Activated B cell treated with CpG ODN at 0.5 μM for 24 hours (primary cell): ENCODE data around the gene RRAS. TPM values are rescaled to one million over a fixed set of nuclear protein-coding genes. Genes with fewer than 3 reads are reported as not detected.

Experiments used
- ATAC-seq: fragments of 200-7000 bp; cut with Tn5 transposase; one replicate; pipeline ENCODE4 v1.10.0; 2021; ENCODE audit warnings: low read depth, mild to moderate bottlenecking, moderate library complexity
- CTCF ChIA-PET: fragments of 350-600 bp; sonication (Branson Sonifier 250); formaldehyde crosslinking; loops from one replicate; lab custom pipeline; 2021; ENCODE audit warnings: antibody characterized with exemption; lab: Charles Lee
- POLR2A ChIA-PET: fragments of 350-600 bp; sonication (Branson Sonifier 250); formaldehyde crosslinking; loops from one replicate; lab custom pipeline; 2021; ENCODE audit warnings: antibody characterized with exemption; lab: Charles Lee
- DNase-seq: peaks from one replicate; pipeline ENCODE4 v3.0.0; 2022
- H3K27ac Mint-ChIP-seq: one replicate; pipeline ENCODE4 v1.8.0; 2020; ENCODE audit warnings: mixed read lengths
- H3K27me3 Mint-ChIP-seq: one replicate; pipeline ENCODE4 v1.8.0; 2021; ENCODE audit warnings: mixed read lengths
- H3K36me3 Mint-ChIP-seq: one replicate; pipeline ENCODE4 v1.8.0; 2021; ENCODE audit warnings: low read depth, mixed read lengths
- H3K4me1 Mint-ChIP-seq: one replicate; pipeline ENCODE4 v1.8.0; 2021; ENCODE audit warnings: mixed read lengths
- H3K4me3 Mint-ChIP-seq: one replicate; pipeline ENCODE4 v1.8.0; 2020; ENCODE audit warnings: mild to moderate bottlenecking, mixed read lengths
- H3K9me3 Mint-ChIP-seq: one replicate; pipeline ENCODE4 v1.8.0; 2020; ENCODE audit warnings: mixed read lengths
- intact Hi-C: fragments of 100-400 bp; cut with micrococcal nuclease; formaldehyde crosslinking; loops from one replicate; pipeline ENCODE4 v1.15.1; 2024
- total RNA-seq: library from RNA; stranded (reverse); gene quantifications from 2 replicates; pipeline ENCODE4 v1.2.3, GENCODE V29; 2022
- TF ChIP-seq, protein P1 (sequence below): fragments of 200-600 bp; IDR thresholded peaks from one replicate; pipeline ENCODE4 v1.8.0; 2022; ENCODE audit warnings: antibody characterized with exemption, mild to moderate bottlenecking

Gene RRAS
- total RNA-seq, 1 donor from 2014 or later, result 5.1 TPM

DNA sequence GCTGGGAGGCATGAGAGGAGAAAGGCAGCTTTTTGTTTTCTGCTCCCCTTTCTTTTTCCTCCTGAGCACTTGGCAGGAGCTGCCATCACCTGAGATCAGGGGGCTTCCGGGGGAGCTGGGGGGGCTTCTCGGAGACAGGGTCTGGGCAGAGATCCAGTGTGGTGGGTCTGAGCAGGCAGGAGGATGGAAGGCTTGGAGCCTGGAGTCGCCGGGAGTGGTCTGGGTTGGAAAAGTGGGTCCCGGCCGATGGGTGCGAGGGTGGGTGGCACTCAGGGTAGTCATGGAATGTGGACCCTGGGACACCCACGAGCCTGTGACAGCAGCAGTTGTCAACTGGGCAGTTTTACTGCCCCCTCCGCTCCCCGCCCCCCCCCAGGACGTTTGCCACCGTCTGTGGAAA lies 47.2 kb upstream of the RRAS start:
- no peak for ATAC-seq
- peaks cover 25% of the 10 kb centered on the region for H3K4me1 Mint-ChIP-seq
- no peak overlapping the region for H3K27ac Mint-ChIP-seq
- POLR2A ChIA-PET, result interaction anchor here (0.7 kb wide), 1 partner anchor 12 kb away, joined by 3 read pairs; no protein-coding TSS in a partner anchor
- peaks cover 58% of the 10 kb centered on the region for H3K36me3 Mint-ChIP-seq
- TF ChIP-seq, protein P1, sequence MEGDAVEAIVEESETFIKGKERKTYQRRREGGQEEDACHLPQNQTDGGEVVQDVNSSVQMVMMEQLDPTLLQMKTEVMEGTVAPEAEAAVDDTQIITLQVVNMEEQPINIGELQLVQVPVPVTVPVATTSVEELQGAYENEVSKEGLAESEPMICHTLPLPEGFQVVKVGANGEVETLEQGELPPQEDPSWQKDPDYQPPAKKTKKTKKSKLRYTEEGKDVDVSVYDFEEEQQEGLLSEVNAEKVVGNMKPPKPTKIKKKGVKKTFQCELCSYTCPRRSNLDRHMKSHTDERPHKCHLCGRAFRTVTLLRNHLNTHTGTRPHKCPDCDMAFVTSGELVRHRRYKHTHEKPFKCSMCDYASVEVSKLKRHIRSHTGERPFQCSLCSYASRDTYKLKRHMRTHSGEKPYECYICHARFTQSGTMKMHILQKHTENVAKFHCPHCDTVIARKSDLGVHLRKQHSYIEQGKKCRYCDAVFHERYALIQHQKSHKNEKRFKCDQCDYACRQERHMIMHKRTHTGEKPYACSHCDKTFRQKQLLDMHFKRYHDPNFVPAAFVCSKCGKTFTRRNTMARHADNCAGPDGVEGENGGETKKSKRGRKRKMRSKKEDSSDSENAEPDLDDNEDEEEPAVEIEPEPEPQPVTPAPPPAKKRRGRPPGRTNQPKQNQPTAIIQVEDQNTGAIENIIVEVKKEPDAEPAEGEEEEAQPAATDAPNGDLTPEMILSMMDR, result no peak
- intact Hi-C loops, result no loop called here
- CTCF ChIA-PET, result no interaction called here
- DNase-seq, result no peak
- no peak overlapping the region for H3K4me3 Mint-ChIP-seq
- H3K27me3 Mint-ChIP-seq, result peaks cover 11% of the 10 kb centered on the region
- H3K9me3 Mint-ChIP-seq, result no peaks in the 10 kb centered on the region

DNA sequence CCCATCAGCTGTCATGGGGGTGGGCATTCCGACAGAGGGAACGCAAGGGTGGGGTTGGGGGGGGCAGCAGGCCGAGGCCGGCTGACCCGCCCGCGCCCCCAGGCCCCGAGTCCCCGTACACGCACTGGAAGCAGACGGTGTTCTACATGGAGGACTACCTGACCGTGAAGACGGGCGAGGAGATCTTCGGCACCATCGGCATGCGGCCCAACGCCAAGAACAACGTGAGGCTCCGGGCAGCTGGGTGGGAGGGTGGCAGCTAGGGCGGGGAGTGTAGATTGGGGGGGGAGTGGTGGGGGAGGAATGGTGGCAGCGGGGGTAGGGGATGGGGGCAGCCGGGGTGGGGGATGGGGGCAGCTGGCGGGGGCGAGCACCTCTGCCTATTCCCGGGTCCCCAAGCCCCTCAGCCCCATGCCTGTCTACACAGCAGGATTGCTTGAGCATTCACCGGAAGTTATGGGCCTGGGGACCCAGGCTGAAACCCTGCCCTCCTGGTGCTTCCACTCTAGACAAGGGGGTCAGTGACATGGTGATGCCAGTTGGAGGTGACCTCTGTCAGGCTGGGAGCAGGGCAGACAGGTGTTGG lies 46.7 kb upstream of the RRAS start:
- ATAC-seq (no peak), DNase-seq (no peak)
- Mint-ChIP-seq H3K27ac (no peak overlapping the region), H3K4me1 (peaks cover 23% of the 10 kb centered on the region), H3K27me3 (peaks cover 10% of the 10 kb centered on the region), H3K9me3 (no peaks in the 10 kb centered on the region), H3K4me3 (no peak overlapping the region), H3K36me3 (peaks cover 63% of the 10 kb centered on the region)
- ChIA-PET POLR2A (no interaction called here), CTCF (no interaction called here)
- intact Hi-C loops, result no loop called here
- TF ChIP-seq, protein P1, result no peak

DNA sequence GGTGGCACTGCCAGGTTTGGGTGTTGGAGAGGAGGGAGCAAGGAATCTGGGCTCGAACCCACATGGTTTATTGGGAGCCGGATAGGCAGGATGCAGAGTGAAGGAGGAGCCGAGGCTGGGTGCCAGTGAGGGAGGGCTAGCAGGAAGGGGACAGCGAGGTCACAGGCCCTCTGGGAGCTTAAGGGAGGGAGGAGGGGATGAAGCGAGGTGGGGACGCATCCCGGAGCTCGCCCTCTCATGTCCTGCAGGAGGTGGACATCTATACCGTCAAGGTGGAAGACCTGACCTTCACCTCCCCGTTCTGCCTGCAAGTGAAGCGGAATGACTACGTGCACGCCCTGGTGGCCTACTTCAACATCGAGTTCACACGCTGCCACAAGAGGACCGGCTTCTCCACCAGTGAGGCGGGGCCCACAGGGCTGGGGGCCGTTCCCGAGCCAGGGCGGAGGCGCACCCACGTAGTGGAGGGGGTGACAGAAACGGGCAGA lies 45.9 kb upstream of the RRAS start:
- Mint-ChIP-seq H3K27ac (no peak overlapping the region), H3K27me3 (peaks cover 8% of the 10 kb centered on the region), H3K4me1 (peaks cover 19% of the 10 kb centered on the region), H3K36me3 (peaks cover 66% of the 10 kb centered on the region), H3K4me3 (no peak overlapping the region), H3K9me3 (no peaks in the 10 kb centered on the region)
- ATAC-seq (no peak), DNase-seq (no peak)
- TF ChIP-seq, protein P1, result no peak
- intact Hi-C loops, result no loop called here
- CTCF ChIA-PET, result interaction anchor here (1.1 kb wide), 1 partner anchor 21 kb away, joined by 4 read pairs; the partner anchor contains the start of gene IRF3
- POLR2A ChIA-PET, result interaction anchor here (0.6 kb wide), 1 partner anchor 95 kb away, joined by 3 read pairs; no protein-coding TSS in a partner anchor

DNA sequence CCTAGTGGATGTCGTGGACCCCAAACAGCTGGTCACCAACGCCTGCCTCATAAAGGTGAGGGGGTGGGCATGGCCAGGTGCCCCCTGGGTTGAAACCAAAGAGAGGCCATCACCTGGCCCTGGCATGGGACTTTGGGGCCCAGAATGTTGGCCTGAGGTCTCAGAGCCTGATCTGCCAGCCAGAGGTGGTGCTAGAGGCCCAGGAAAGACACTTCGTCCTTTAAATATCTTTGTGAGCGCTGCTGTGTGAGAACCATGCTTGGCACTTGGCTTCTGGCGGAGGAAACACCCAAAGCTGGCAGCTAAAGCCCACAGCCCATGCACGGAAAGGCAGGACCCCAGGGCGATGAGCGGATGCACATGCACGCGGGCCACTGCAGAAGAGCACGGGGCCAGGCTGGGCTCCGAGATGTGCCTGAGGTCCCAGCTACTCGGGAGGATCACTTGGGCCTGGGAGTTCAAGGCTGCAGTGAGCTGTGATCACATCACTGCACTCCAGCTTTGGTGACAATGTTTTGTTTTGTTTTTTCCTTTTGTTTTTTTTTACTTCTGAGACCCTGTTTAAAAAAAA lies 45.1 kb upstream of the RRAS start:
- Mint-ChIP-seq H3K27me3 (peaks cover 2% of the 10 kb centered on the region), H3K27ac (no peak overlapping the region), H3K36me3 (peaks cover 66% of the 10 kb centered on the region), H3K9me3 (no peaks in the 10 kb centered on the region), H3K4me3 (no peak overlapping the region), H3K4me1 (peaks cover 20% of the 10 kb centered on the region)
- TF ChIP-seq, protein P1, result no peak
- ATAC-seq, result no peak
- DNase-seq, result no peak
- ChIA-PET CTCF (interaction anchor here (1.1 kb wide), 1 partner anchor 20 kb away, joined by 4 read pairs; the partner anchor contains the start of gene IRF3), POLR2A (interaction anchor here (0.6 to 0.7 kb wide), 3 partner anchors 81 to 95 kb away, joined by 3 to 4 read pairs (median 3); no protein-coding TSS in a partner anchor)
- intact Hi-C loops, result no loop called here

DNA sequence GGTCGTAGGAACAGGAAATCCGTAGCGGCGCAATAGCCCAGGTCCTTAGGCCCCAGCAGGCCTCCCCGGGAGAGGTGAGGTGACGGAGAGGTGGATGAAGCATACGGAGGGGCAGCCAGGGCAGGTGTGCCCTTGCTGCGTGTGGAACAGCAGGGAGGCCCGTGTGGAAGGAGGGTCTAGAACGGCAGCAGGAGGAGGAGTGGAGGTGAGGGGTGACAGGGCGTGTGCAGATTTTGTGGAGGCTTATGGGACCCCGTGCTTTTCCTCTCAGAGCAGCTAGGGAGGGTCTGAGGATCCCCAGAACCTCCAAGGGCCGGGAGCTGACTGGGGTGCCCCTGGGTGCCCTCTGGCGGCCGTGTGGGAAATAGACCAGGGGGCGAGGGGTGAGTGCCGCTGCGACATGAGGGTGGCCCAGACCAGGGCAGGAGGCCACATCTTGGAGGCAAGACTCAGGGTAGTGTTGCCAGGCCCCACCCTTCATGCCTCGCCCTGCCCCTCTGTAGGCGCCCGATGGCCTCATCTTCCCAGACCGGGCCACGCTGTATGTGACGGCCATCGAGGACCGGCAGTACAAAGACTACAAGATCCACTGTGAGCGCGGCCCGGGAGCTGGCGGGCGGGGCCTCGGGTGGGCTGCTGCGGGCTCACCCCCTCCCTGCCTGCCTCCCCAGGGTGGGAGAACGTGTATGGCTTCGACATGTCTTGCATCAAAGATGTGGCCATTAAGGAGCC lies 44.5 kb upstream of the RRAS start:
- peaks cover 22% of the 10 kb centered on the region for H3K4me1 Mint-ChIP-seq
- CTCF ChIA-PET, result interaction anchor here (1.1 kb wide), 1 partner anchor 20 kb away, joined by 4 read pairs; the partner anchor contains the start of gene IRF3
- POLR2A ChIA-PET, result interaction anchor here (0.6 kb wide), 1 partner anchor 81 kb away, joined by 4 read pairs; no protein-coding TSS in a partner anchor

More for the DNA sequence above, 44.5 kb upstream of the RRAS start:
- Mint-ChIP-seq H3K27ac (no peak overlapping the region), H3K36me3 (peaks cover 70% of the 10 kb centered on the region), H3K9me3 (no peaks in the 10 kb centered on the region), H3K4me3 (no peak overlapping the region), H3K27me3 (no peaks in the 10 kb centered on the region)
- TF ChIP-seq, protein P1, result no peak
- DNase-seq (no peak), ATAC-seq (no peak)
- intact Hi-C loops, result no loop called here
